PC-3 (cell line): ENCODE measurements around the gene ABHD16A. TPM values are rescaled to one million over a fixed set of nuclear protein-coding genes. Genes with fewer than 3 reads are reported as not detected.

Experiments used
- ATAC-seq: fragments of 200-7000 bp; cut with Tn5 transposase; 2 replicates; pipeline ENCODE4 v1.9.1; 2020; ENCODE audit warnings: mild to moderate bottlenecking, moderate library complexity
- BruUV-seq: library from RNA; stranded (reverse); fragments of 400-500 nt; replicated peaks from 2 replicates; lab custom pipeline; 2021; lab: Mats Ljungman, UMichigan
- CTCF ChIA-PET: fragments of 300-600 bp; sonication (Branson Sonifier 250); formaldehyde crosslinking; loops from one replicate; lab custom pipeline; 2022; ENCODE audit warnings: antibody characterized with exemption; lab: Charles Lee
- POLR2A ChIA-PET: fragments of 300-600 bp; sonication (Branson Sonifier 250); formaldehyde crosslinking; loops from one replicate; lab custom pipeline; 2022; ENCODE audit warnings: antibody characterized with exemption; ENCODE audit not compliant: unreplicated experiment; lab: Charles Lee
- DNase-seq: peaks from one replicate; pipeline ENCODE4 v3.0.0-alpha.2; 2015
- H2AFZ ChIP-seq: fragments of 300-600 bp; sonication (generic); 2 replicates; pipeline ENCODE4 v1.6.0; 2016; ENCODE audit warnings: antibody characterized with exemption, low read length
- H3F3A ChIP-seq: fragments of 300-600 bp; sonication (generic); one replicate; pipeline ENCODE4 v1.6.0; 2017; ENCODE audit warnings: antibody characterized with exemption, low read length, control low read depth, mild to moderate bottlenecking; ENCODE audit not compliant: unreplicated experiment
- H3K27ac ChIP-seq: fragments of 300-600 bp; sonication (generic); 2 replicates; pipeline ENCODE4 v1.5.1; 2016; ENCODE audit warnings: mild to moderate bottlenecking, low read length
- H3K27me3 ChIP-seq: fragments of 300-600 bp; sonication (generic); 2 replicates; pipeline ENCODE4 v1.6.1; 2016; ENCODE audit warnings: low read length, mixed read lengths
- H3K36me3 ChIP-seq: fragments of 300-600 bp; sonication (generic); 2 replicates; pipeline ENCODE4 v1.6.1; 2016; ENCODE audit warnings: low read depth, mixed run types, low read length, mixed read lengths
- H3K4me1 ChIP-seq: fragments of 300-600 bp; sonication (generic); 2 replicates; pipeline ENCODE4 v1.5.1; 2016; ENCODE audit warnings: low read length; ENCODE audit not compliant: insufficient read depth
- H3K4me2 ChIP-seq: fragments of 300-600 bp; sonication (generic); 2 replicates; pipeline ENCODE4 v1.6.0; 2016; ENCODE audit warnings: low read length
- H3K4me3 ChIP-seq: fragments of 300-600 bp; sonication (generic); 2 replicates; pipeline ENCODE4 v1.5.1; 2016; ENCODE audit warnings: mild to moderate bottlenecking, low read length, mixed read lengths
- H3K79me2 ChIP-seq: fragments of 300-600 bp; sonication (generic); 2 replicates; pipeline ENCODE4 v1.6.1; 2017; ENCODE audit warnings: low read length, mixed read lengths
- H3K9ac ChIP-seq: fragments of 300-600 bp; sonication (generic); 2 replicates; pipeline ENCODE4 v1.6.0; 2016; ENCODE audit warnings: mild to moderate bottlenecking, low read length
- H3K9me2 ChIP-seq: fragments of 300-600 bp; sonication (generic); replicated peaks from 2 replicates; pipeline ENCODE4 v1.6.1; 2016; ENCODE audit warnings: mixed run types, low read length, mixed read lengths
- H3K9me3 ChIP-seq: fragments of 300-600 bp; sonication (generic); 2 replicates; pipeline ENCODE4 v1.6.1; 2016; ENCODE audit warnings: low read length, mixed read lengths
- H4K20me1 ChIP-seq: fragments of 300-600 bp; sonication (generic); 2 replicates; pipeline ENCODE4 v1.6.1; 2016; ENCODE audit warnings: low read length, mixed read lengths
- EZH2 ChIP-seq: fragments of 300-600 bp; sonication (generic); IDR thresholded peaks from one replicate; pipeline ENCODE4 v1.6.1; 2017; ENCODE audit warnings: antibody characterized with exemption, mild to moderate bottlenecking, low read length; ENCODE audit not compliant: unreplicated experiment
- EZH2phosphoT487 ChIP-seq: fragments of 300-600 bp; sonication (generic); IDR thresholded peaks from 2 replicates; pipeline ENCODE4 v1.6.1; 2018; ENCODE audit warnings: mild to moderate bottlenecking, antibody characterized with exemption, low read length, borderline replicate concordance
- intact Hi-C: fragments of 100-400 bp; cut with micrococcal nuclease; formaldehyde crosslinking; loops from 2 replicates; pipeline ENCODE4 v1.9.0; 2023
- total RNA-seq: library from RNA; depleted of rRNA; stranded (reverse); fragments of >200 nt; gene quantifications from 2 replicates; pipeline ENCODE4 v1.2.3, GENCODE V29; 2014
- TF ChIP-seq, protein P1 (sequence below): fragments of 300-600 bp; sonication (generic); conservative IDR thresholded peaks from 2 replicates; pipeline ENCODE4 v1.5.1; 2017; ENCODE audit warnings: antibody characterized with exemption, low read depth, mild to moderate bottlenecking, low read length

ABHD16A gene
- total RNA-seq, 1 experiment from 2014 or later = 52.0 TPM

- Histone ChIP-seq H3K4me2 (no peak overlapping the region), H3K4me1 (peaks cover 24% of the 10 kb centered on the region), H3K9me3 (no peaks in the 10 kb centered on the region), H4K20me1 (no peaks in the 10 kb centered on the region), H3F3A (peaks cover 6% of the 10 kb centered on the region), H2AFZ (no peak overlapping the region), H3K27ac (no peak overlapping the region), H3K36me3 (peaks cover 5% of the 10 kb centered on the region; the same call in 1 of the 2 replicates), H3K9me2 (no peaks in the 10 kb centered on the region), H3K4me3 (no peak overlapping the region), H3K27me3 (no peaks in the 10 kb centered on the region), H3K9ac (no peak overlapping the region), H3K79me2 (no peaks in the 10 kb centered on the region)
- DNase-seq (no peak), ATAC-seq (no peak)
- POLR2A ChIA-PET = no interaction called here
- intact Hi-C loops = no loop called here
- no TSS peak for BruUV-seq
- TF ChIP-seq, protein P1, sequence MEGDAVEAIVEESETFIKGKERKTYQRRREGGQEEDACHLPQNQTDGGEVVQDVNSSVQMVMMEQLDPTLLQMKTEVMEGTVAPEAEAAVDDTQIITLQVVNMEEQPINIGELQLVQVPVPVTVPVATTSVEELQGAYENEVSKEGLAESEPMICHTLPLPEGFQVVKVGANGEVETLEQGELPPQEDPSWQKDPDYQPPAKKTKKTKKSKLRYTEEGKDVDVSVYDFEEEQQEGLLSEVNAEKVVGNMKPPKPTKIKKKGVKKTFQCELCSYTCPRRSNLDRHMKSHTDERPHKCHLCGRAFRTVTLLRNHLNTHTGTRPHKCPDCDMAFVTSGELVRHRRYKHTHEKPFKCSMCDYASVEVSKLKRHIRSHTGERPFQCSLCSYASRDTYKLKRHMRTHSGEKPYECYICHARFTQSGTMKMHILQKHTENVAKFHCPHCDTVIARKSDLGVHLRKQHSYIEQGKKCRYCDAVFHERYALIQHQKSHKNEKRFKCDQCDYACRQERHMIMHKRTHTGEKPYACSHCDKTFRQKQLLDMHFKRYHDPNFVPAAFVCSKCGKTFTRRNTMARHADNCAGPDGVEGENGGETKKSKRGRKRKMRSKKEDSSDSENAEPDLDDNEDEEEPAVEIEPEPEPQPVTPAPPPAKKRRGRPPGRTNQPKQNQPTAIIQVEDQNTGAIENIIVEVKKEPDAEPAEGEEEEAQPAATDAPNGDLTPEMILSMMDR = no peak
- TF ChIP-seq EZH2 (no peak), EZH2phosphoT487 (no peak)
- CTCF ChIA-PET = no interaction called here
Observed at GRCh38 chr6:31750411-31751022, 47.4 kb upstream of the ABHD16A start.

- Histone ChIP-seq H2AFZ (no peak overlapping the region), H3K4me2 (no peak overlapping the region), H3K9me2 (no peaks in the 10 kb centered on the region), H3K27me3 (no peaks in the 10 kb centered on the region), H3K9ac (no peak overlapping the region), H3K36me3 (peaks cover 5% of the 10 kb centered on the region; the same call in 1 of the 2 replicates), H3K79me2 (no peaks in the 10 kb centered on the region), H3K9me3 (no peaks in the 10 kb centered on the region), H3K4me3 (no peak overlapping the region), H3K4me1 (peaks cover 24% of the 10 kb centered on the region), H3K27ac (no peak overlapping the region), H3F3A (peaks cover 6% of the 10 kb centered on the region), H4K20me1 (no peaks in the 10 kb centered on the region)
- no peak for DNase-seq
- intact Hi-C loops = no loop called here
- TF ChIP-seq EZH2phosphoT487 (no peak), EZH2 (no peak)
- TF ChIP-seq, protein P1 = no peak
- CTCF ChIA-PET = no interaction called here
- ATAC-seq = no peak
- POLR2A ChIA-PET = no interaction called here
- no TSS peak for BruUV-seq
Observed at GRCh38 chr6:31749301-31750036, 46.3 kb upstream of the ABHD16A start.

- Histone ChIP-seq H2AFZ (no peak overlapping the region), H3K27me3 (no peaks in the 10 kb centered on the region), H4K20me1 (no peaks in the 10 kb centered on the region), H3K4me2 (no peak overlapping the region), H3K27ac (no peak overlapping the region), H3K36me3 (peaks cover 10% of the 10 kb centered on the region; the same call in 1 of the 2 replicates), H3K9ac (no peak overlapping the region), H3F3A (no peaks in the 10 kb centered on the region), H3K9me3 (no peaks in the 10 kb centered on the region), H3K9me2 (no peaks in the 10 kb centered on the region), H3K4me3 (no peak overlapping the region), H3K79me2 (peaks cover 12% of the 10 kb centered on the region), H3K4me1 (peaks cover 22% of the 10 kb centered on the region)
- intact Hi-C loops = no loop called here
- no peak for TF ChIP-seq EZH2phosphoT487
- TF ChIP-seq, protein P1 = no peak
- TF ChIP-seq EZH2 = no peak
- ChIA-PET CTCF (no interaction called here), POLR2A (no interaction called here)
- no TSS peak for BruUV-seq
- no peak for ATAC-seq
- no peak for DNase-seq
Observed at GRCh38 chr6:31744422-31744821, 41.3 kb upstream of the ABHD16A start.
